COLO829 (cell line): ENCODE data around the gene MSX1.
A peak's percentile ranks its signal among the peaks of the same experiment; 100 is the strongest.
"Not testable (repeated sequence)": the region's sequence is repeated elsewhere in the genome, so short reads cannot be mapped to it uniquely, and the experiment has no call there.

Experiments
- DNase-seq: peaks from one replicate; pipeline ENCODE4 v3.0.0; 2012; ENCODE audit warnings: low spot score

MSX1 gene

DNA sequence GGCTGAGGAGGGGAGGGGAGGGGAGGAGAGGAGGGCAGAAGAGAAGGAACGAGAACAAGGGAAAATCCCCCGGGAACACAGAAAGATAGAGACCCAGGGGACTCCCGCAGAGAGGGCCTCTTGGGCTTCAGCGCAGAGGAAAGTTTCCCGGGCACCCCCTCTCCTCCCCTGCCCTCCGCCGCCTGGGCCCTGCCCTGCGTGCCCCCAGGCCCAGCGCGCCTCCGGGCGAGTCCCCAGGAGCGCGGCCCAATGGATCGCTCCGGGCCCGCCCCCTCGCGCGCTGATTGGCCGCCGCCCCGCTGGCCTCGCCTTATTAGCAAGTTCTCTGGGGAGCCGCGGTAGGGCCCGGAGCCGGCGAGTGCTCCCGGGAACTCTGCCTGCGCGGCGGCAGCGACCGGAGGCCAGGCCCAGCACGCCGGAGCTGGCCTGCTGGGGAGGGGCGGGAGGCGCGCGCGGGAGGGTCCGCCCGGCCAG lies at the start of gene MSX1:
Gene MSX1 (plus strand): TSS at position 341 of the 474 bp plus-strand sequence. CDS start 235 bp downstream, outside the sequence.
- DNase-seq: peak; percentile 50

GRCh38 chr4:4810092-4810774 lies 49.2 kb upstream of the MSX1 start:
- no peak for DNase-seq

GRCh38 chr4:4810778-4811177 lies 48.7 kb upstream of the MSX1 start:
- DNase-seq: no peak

- no peak for DNase-seq
Measured at GRCh38 chr4:4812145-4812794, 47.2 kb upstream of the MSX1 start.

DNA sequence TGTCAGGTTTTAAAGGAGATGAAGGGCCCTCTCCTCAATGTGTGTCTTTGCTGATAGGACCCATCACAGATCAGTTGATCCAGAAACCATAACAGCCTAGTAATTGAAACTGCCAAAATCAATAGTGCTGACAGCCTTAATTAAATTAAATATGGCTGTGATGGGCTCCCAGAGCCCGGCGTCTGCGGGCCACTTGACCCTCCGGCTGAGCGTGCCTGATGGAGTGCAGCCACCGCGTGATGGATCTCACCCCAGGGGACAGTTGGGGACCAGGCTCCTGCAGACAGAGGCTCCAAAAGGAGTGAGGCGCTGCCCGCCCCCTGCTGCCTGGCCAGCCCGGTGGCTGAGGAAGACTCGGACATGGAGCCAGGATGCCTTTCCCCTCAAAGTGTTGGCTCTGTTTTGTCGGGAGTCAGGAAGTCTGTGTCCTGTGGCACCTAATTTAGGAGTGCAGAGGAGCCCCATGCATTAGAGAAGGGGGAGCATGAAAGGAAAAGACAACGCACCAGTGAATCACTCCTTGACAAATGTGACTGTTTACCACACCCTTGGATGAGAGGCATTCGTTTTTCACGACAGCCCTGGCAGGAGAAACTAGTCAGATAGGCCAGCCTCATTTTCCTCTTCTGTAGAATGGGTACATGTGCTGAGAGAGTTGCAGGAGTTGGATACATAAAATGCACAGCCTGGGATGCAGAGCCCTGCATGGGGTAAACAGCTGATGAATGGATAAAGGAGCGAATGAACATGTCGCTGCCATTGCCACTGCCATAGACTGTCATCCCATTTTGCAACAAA lies 40.9 kb upstream of the MSX1 start:
- no peak for DNase-seq

- DNase-seq: no peak
Measured at GRCh38 chr4:4819213-4819606, 40.3 kb upstream of the MSX1 start.

- DNase-seq: no peak
Measured at GRCh38 chr4:4820261-4820660, 39.2 kb upstream of the MSX1 start.

GRCh38 chr4:4820739-4821138 lies 38.7 kb upstream of the MSX1 start:
- DNase-seq: no peak

- DNase-seq: no peak
Measured at GRCh38 chr4:4821577-4821976, 37.9 kb upstream of the MSX1 start.

DNA sequence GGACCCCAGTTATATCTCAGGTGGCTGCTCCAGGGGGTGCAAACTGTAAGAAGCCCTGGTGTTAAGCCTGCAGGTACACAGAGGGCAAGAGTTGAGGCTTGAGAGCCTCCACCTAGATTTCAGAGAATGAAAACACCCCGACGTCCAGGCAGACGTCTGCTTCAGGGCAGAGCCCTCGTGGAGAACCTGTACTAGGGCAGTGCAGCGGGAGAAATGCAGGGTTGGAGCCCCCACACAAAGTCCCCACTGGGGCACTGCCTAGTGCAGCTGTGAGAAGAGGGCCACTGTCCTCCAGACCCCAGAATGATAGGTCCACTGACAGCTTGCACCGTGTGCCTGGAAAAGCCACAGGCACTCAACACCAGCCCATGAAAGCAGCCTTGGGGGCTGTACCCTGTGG lies 37.2 kb upstream of the MSX1 start:
- DNase-seq: not testable (repeated sequence)

- DNase-seq: no peak
Measured at GRCh38 chr4:4823621-4824162, 35.8 kb upstream of the MSX1 start.

GRCh38 chr4:4824232-4824631 lies 35.2 kb upstream of the MSX1 start:
- no peak for DNase-seq

DNA sequence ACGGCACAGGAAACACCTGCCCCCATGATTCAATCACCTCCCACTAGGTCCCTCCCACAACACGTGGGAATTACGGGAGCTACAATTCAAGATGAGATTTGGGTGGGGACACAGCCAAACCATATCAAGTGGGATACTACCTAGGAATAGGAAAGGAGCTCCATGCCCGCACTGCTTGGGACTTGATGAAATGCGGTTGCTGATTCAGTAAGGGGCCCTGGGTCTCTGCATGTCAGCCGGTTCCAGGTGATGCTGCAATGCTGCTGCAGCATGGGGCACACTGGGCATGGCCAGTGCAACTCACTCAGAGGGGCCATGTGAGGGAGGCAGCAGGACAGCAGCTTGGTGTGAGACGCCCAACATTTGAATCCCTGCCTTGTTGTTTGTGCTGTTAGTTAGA lies 34.0 kb upstream of the MSX1 start:
- DNase-seq: no peak

GRCh38 chr4:4829837-4830236 lies 29.6 kb upstream of the MSX1 start:
- no peak for DNase-seq

GRCh38 chr4:4831266-4831665 lies 28.2 kb upstream of the MSX1 start:
- DNase-seq: no peak

DNA sequence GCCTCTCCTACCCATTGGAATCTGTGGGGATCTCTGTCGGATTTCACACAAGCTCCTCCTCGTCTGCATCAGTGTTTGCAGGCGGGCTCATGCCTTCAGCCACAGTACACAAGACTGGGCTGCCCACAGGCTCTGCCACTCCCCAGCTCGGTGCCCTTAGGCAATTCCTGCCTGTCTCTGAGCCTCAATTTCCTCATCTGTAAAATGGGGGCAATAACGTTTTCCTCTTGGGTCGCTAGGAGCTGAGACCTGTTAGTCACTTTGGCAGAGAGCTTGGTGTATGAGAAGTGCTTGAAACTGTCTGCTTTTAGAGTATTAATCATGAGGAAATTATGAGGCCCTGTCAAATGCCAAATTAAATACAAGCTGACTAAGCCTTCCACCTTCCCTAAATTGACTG lies 27.6 kb upstream of the MSX1 start:
- DNase-seq: no peak

DNA sequence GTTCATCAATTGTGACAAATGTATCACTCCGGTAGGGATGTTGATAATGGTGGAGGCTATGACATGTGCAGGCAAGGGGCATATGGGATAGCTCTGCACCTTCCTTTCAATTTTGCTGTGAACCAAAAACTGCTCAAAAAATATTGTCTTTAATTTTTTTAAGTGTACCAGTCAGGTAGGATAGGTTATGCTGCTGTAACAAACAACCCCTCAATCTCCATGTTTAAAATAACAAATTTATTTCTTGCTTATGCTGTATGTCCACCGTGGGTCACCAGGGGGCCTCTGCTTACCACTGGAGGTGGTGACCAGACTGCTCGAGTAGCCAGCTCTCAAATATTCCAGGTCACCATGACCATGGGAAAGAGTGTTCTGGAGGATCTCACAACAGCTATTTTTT lies 23.4 kb upstream of the MSX1 start:
- no peak for DNase-seq

DNA sequence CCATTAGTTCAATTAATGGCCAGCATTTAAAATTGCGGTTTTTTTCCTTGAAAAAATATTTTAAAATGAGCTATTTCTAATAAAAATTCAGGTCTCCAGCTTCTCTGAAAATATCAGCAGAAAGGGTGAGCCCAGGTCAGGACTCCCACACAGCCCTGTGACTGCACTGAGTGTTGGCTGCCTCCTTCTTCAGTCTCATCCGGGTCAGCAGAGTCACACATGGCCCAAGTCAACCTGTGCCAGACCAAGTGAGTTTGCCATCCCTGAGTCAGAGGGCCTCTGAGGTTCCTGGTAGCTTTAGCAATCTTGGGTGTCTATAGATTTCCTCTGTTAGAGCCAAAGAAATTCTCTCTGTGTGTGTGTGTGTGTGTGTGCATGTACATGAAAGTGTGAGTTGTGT lies 22.1 kb upstream of the MSX1 start:
- DNase-seq: no peak

DNA sequence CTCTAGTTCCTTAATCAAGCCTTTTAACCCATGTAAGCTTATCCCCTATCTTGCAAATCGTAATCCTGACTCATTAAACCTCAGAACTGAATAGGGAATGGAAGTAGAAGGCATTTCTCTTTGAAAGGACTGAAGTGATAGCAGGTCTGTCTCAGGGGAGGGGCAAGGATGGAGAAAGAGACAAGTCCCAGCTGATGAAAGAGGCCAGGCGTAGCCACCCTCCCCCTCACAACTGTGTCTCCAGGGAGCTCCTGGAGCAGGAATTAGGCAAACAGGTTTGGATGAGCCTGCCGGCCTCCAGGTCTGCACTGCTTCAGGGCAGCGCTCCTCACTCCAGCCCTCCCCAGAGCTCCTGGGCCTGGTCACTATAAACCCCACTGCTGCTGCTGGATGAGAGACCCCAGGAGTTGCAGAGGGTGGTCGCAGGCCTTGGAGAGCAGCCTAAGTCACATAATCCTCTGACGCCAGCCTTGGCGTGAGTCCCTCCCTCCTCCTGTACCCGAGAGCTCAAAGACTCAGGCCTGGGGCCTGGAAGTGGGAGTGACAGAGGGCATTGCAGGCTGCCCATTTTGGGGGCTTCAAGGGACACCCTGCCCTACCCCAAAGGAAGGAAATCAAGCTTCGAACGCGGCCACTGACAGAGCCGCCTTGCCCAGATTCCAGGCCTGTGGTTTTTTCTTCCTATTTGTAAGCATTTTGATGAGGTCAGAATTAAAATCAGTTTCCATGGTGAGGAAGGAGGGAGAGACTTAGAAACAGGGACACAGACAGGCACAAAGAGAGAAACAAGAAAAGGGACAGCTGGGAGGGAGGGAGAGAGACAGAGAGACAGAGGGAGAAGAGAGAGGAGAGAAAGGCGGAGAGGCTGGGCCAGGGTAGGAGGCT lies 21.2 kb upstream of the MSX1 start:
- DNase-seq: no peak

DNA sequence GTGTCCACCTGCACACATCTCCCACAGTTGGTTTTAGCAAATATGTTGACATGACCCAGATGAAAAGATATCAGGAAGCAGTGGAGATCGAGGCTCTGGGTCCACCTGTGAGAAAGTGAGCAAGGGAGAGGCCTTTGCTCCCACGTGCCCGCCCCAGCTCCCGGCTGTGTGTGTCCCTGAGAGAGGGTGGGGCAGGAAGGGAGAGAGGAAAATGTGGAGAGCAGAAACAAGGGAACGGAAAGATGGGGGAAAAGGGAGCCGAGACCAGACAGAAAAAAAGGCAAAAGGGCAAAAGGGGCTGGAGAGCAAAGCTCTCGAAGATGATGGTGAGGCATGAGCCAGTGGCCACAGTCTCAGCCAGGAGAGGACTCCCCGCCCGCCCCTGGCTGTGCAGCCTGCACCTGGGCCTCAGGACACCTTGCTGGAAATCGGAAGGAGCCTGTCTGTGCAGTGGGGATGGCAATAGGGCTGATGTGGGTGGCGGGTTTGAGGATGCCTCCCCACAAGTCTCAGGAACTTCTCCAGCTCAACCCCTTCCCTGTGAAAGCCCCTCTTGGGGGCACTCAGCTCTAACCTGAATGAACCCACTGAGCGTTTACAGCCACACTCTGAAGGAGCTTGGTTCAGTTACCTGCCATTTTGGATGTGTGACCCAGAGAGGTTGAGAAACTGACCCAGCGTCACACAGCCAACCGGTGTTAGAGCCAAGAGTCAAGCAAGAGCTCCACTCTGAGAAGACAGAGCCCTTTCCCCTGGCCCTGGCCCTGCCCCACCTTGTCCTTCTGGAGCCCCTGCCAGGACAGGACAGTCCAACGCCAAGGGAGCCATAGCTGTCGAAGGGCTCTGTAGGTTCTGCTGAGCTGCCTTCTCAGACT lies 20.3 kb upstream of the MSX1 start:
- DNase-seq: no peak

DNA sequence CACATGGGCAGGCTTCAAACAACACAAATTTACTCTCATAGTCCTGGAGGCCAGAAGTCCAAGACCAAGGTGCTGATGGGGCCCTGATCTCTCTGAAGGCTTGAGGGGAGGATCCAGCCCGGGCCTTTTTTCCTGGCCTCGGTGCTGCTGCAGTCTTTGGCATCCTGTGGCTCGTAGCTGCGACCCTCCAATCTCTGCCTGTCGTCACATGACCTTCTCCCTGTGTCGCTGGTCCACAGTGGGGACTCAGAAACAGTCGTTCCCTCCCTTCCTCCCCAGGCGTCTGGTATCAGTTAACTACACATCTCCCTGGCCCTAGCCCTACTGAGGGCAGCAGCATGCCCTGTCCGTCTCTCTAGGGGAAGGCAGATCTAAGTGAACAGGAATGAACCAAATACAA lies 19.1 kb upstream of the MSX1 start:
- no peak for DNase-seq
